NT2/D1 (cell line): ENCODE results near the gene TLE4.

Experiments
- DNase-seq: peaks from one replicate; pipeline ENCODE4 v3.0.0-alpha.2; 2011; ENCODE audit warnings: low read depth, low spot score
- H3K27me3 ChIP-seq: 2 replicates; pipeline ENCODE4 v1.6.0; 2011; ENCODE audit warnings: mild to moderate bottlenecking; ENCODE audit not compliant: insufficient read length, insufficient read depth
- H3K36me3 ChIP-seq: 2 replicates; pipeline ENCODE4 v1.6.1; 2011; ENCODE audit warnings: mild to moderate bottlenecking, low read length, mixed read lengths; ENCODE audit not compliant: insufficient read depth, insufficient read length
- H3K4me1 ChIP-seq: 2 replicates; pipeline ENCODE4 v1.5.1; 2011; ENCODE audit not compliant: insufficient read depth, insufficient read length
- H3K4me3 ChIP-seq: 2 replicates; pipeline ENCODE4 v1.5.1; 2011; ENCODE audit warnings: low read depth; ENCODE audit not compliant: insufficient read length
- H3K9ac ChIP-seq: 2 replicates; pipeline ENCODE4 v1.6.0; 2011; ENCODE audit warnings: low read depth; ENCODE audit not compliant: insufficient read length
- H3K9me3 ChIP-seq: 2 replicates; pipeline ENCODE4 v1.5.1; 2011; ENCODE audit warnings: mild to moderate bottlenecking, low read length; ENCODE audit not compliant: insufficient read depth
- SUZ12 ChIP-seq: IDR thresholded peaks from 2 replicates; pipeline ENCODE4 v1.6.1; 2011; ENCODE audit not compliant: insufficient read length, insufficient read depth; ENCODE audit errors: extremely low read depth
- YY1 ChIP-seq: IDR thresholded peaks from 2 replicates; pipeline ENCODE4 v1.6.1; 2011; ENCODE audit not compliant: insufficient read length, insufficient read depth
- ZNF274 ChIP-seq: IDR thresholded peaks from 2 replicates; pipeline ENCODE4 v1.6.1; 2011; ENCODE audit warnings: mild to moderate bottlenecking, low read depth, low read length

TLE4 gene

GRCh38 chr9:79668956-79669355 lies 97.2 kb downstream of the TLE4 start:
- DNase-seq = no peak
- H3K36me3 ChIP-seq = peaks cover 4% of the 10 kb centered on the region
- no peaks in the 10 kb centered on the region for H3K4me1 ChIP-seq
- H3K9me3 ChIP-seq = peaks cover 7% of the 10 kb centered on the region; the same call in 1 of the 2 replicates
- TF ChIP-seq ZNF274 = no peak
- TF ChIP-seq SUZ12 = no peak
- no peaks in the 10 kb centered on the region for H3K27me3 ChIP-seq
- no peak overlapping the region for H3K9ac ChIP-seq
- H3K4me3 ChIP-seq = no peak overlapping the region

- no peak for DNase-seq
- TF ChIP-seq SUZ12 (no peak), YY1 (no peak), ZNF274 (no peak)
- Histone ChIP-seq H3K4me3 (no peak overlapping the region), H3K27me3 (no peaks in the 10 kb centered on the region), H3K4me1 (no peaks in the 10 kb centered on the region), H3K9me3 (peaks cover 7% of the 10 kb centered on the region; the same call in 1 of the 2 replicates), H3K36me3 (peaks cover 4% of the 10 kb centered on the region), H3K9ac (no peak overlapping the region)
Observed at GRCh38 chr9:79670269-79670961, 98.7 kb downstream of the TLE4 start.

GRCh38 chr9:79671558-79671957 lies 99.8 kb downstream of the TLE4 start:
- H3K4me3 ChIP-seq = no peak overlapping the region
- no peaks in the 10 kb centered on the region for H3K4me1 ChIP-seq
- peaks cover 4% of the 10 kb centered on the region for H3K36me3 ChIP-seq
- no peak for DNase-seq
- H3K9ac ChIP-seq = no peak overlapping the region
- H3K9me3 ChIP-seq = peaks cover 7% of the 10 kb centered on the region; the same call in 1 of the 2 replicates
- no peaks in the 10 kb centered on the region for H3K27me3 ChIP-seq
- TF ChIP-seq SUZ12 = no peak

GRCh38 chr9:79672236-79672635 lies 100.5 kb downstream of the TLE4 start:
- no peak for DNase-seq
- Histone ChIP-seq H3K4me1 (no peaks in the 10 kb centered on the region), H3K9ac (no peak overlapping the region), H3K9me3 (peaks cover 7% of the 10 kb centered on the region; the same call in 1 of the 2 replicates), H3K36me3 (no peaks in the 10 kb centered on the region), H3K27me3 (no peaks in the 10 kb centered on the region), H3K4me3 (no peak overlapping the region)
- no peak for TF ChIP-seq SUZ12
- TF ChIP-seq ZNF274 = no peak
- no peak for TF ChIP-seq YY1

- H3K4me1 ChIP-seq = no peaks in the 10 kb centered on the region
- TF ChIP-seq ZNF274 (no peak), YY1 (no peak), SUZ12 (no peak)
- H3K36me3 ChIP-seq = no peaks in the 10 kb centered on the region
- H3K9me3 ChIP-seq = peaks cover 6% of the 10 kb centered on the region; the same call in 1 of the 2 replicates
- DNase-seq = no peak
- no peak overlapping the region for H3K4me3 ChIP-seq
- no peak overlapping the region for H3K9ac ChIP-seq
- no peaks in the 10 kb centered on the region for H3K27me3 ChIP-seq
Observed at GRCh38 chr9:79672891-79673290, 101.1 kb downstream of the TLE4 start.

- Histone ChIP-seq H3K9me3 (no peaks in the 10 kb centered on the region), H3K9ac (no peak overlapping the region), H3K27me3 (no peaks in the 10 kb centered on the region), H3K36me3 (no peaks in the 10 kb centered on the region), H3K4me1 (no peaks in the 10 kb centered on the region), H3K4me3 (no peak overlapping the region)
- TF ChIP-seq YY1 (no peak), SUZ12 (no peak), ZNF274 (no peak)
- no peak for DNase-seq
Observed at GRCh38 chr9:79673614-79674013, 101.8 kb downstream of the TLE4 start.

GRCh38 chr9:79674052-79674777 lies 102.5 kb downstream of the TLE4 start:
- Histone ChIP-seq H3K36me3 (no peaks in the 10 kb centered on the region), H3K27me3 (no peaks in the 10 kb centered on the region), H3K4me3 (no peak overlapping the region), H3K9ac (no peak overlapping the region), H3K4me1 (no peaks in the 10 kb centered on the region), H3K9me3 (no peaks in the 10 kb centered on the region)
- no peak for TF ChIP-seq SUZ12
- TF ChIP-seq YY1 = no peak
- no peak for TF ChIP-seq ZNF274
- no peak for DNase-seq
